ENCODE results near the gene UBE2B.
"Not testable (repeated sequence)": the region's sequence is repeated elsewhere in the genome, so short reads cannot be mapped to it uniquely, and the experiment has no call there.

DNA sequence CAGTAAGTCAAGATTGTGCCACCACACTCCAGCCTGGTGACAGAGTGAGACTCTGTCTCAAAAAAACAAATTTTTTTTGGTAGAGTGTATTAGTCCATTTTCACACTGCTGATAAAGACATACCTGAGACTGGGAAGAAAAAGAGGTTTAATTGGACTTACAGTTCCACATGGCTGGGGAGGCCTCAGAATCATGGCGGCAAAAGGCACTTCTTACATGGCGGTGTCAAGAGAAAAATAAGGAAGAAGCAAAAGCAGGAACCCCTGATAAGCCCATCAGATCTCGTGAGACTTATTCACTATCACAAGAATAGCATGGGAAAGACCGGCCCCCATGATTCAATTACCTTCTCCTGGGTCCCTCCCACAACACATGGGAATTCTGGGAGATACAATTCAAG, 49.7 kb downstream of the UBE2B start:
- TF ChIP-seq, protein P1, sequence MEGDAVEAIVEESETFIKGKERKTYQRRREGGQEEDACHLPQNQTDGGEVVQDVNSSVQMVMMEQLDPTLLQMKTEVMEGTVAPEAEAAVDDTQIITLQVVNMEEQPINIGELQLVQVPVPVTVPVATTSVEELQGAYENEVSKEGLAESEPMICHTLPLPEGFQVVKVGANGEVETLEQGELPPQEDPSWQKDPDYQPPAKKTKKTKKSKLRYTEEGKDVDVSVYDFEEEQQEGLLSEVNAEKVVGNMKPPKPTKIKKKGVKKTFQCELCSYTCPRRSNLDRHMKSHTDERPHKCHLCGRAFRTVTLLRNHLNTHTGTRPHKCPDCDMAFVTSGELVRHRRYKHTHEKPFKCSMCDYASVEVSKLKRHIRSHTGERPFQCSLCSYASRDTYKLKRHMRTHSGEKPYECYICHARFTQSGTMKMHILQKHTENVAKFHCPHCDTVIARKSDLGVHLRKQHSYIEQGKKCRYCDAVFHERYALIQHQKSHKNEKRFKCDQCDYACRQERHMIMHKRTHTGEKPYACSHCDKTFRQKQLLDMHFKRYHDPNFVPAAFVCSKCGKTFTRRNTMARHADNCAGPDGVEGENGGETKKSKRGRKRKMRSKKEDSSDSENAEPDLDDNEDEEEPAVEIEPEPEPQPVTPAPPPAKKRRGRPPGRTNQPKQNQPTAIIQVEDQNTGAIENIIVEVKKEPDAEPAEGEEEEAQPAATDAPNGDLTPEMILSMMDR (IDR thresholded peaks at IDR 0.05; ENCODE audit: low read depth, low read length, missing input control), result not testable (repeated sequence)
- TF ChIP-seq, protein P2, sequence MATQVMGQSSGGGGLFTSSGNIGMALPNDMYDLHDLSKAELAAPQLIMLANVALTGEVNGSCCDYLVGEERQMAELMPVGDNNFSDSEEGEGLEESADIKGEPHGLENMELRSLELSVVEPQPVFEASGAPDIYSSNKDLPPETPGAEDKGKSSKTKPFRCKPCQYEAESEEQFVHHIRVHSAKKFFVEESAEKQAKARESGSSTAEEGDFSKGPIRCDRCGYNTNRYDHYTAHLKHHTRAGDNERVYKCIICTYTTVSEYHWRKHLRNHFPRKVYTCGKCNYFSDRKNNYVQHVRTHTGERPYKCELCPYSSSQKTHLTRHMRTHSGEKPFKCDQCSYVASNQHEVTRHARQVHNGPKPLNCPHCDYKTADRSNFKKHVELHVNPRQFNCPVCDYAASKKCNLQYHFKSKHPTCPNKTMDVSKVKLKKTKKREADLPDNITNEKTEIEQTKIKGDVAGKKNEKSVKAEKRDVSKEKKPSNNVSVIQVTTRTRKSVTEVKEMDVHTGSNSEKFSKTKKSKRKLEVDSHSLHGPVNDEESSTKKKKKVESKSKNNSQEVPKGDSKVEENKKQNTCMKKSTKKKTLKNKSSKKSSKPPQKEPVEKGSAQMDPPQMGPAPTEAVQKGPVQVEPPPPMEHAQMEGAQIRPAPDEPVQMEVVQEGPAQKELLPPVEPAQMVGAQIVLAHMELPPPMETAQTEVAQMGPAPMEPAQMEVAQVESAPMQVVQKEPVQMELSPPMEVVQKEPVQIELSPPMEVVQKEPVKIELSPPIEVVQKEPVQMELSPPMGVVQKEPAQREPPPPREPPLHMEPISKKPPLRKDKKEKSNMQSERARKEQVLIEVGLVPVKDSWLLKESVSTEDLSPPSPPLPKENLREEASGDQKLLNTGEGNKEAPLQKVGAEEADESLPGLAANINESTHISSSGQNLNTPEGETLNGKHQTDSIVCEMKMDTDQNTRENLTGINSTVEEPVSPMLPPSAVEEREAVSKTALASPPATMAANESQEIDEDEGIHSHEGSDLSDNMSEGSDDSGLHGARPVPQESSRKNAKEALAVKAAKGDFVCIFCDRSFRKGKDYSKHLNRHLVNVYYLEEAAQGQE (IDR thresholded peaks at IDR 0.05), result not testable (repeated sequence)
- TF ChIP-seq TAF1 (conservative IDR thresholded peaks at IDR 0.05); JUND (IDR thresholded peaks at IDR 0.05); RAD21 (IDR thresholded peaks at IDR 0.05); RXRA (IDR thresholded peaks at IDR 0.05); SP1 (IDR thresholded peaks at IDR 0.05); FOXA1 (IDR thresholded peaks at IDR 0.05); YY1 (IDR thresholded peaks at IDR 0.05); GABPA (IDR thresholded peaks at IDR 0.05 in 1 of 2, conservative IDR thresholded peaks at IDR 0.05 in 1 of 2); EGR1 (IDR thresholded peaks at IDR 0.05; ENCODE audit: low read depth in 2 of 2); NR2F2 (IDR thresholded peaks at IDR 0.05): not testable (repeated sequence)
- TF ChIP-seq, protein P3, sequence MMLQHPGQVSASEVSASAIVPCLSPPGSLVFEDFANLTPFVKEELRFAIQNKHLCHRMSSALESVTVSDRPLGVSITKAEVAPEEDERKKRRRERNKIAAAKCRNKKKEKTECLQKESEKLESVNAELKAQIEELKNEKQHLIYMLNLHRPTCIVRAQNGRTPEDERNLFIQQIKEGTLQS (IDR thresholded peaks at IDR 0.05), result not testable (repeated sequence)
- TF ChIP-seq, protein P4, sequence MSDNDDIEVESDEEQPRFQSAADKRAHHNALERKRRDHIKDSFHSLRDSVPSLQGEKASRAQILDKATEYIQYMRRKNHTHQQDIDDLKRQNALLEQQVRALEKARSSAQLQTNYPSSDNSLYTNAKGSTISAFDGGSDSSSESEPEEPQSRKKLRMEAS (IDR thresholded peaks at IDR 0.05), result not testable (repeated sequence)
